HEK293 (cell line): Measurements from ENCODE around the gene FIBCD1.
A peak's percentile ranks its signal among the peaks of the same experiment; 100 is the strongest.

Experiments
- CTCF ChIA-PET: fragments of 350-600 bp; formaldehyde crosslinking; extraction: SDS; loops from one replicate; lab custom pipeline; 2021; ENCODE audit warnings: antibody characterized with exemption; lab: Yijun Ruan, JAX
- POLR2A ChIA-PET: fragments of 300-600 bp; formaldehyde crosslinking; extraction: SDS; loops from one replicate; lab custom pipeline; 2020; ENCODE audit warnings: antibody characterized with exemption, inconsistent platforms; lab: Yijun Ruan, JAX
- H3K27ac ChIP-seq: fragments of 200-500 bp; sonication (Bioruptor generic); 2 replicates; pipeline ENCODE4 v1.5.1; 2014; ENCODE audit warnings: low read depth, low read length, control low read depth, inconsistent platforms; ENCODE audit errors: extremely low read depth
- H3K36me3 ChIP-seq, 2 experiments: fragments of 200-500 bp in 1 of 2; sonication (Bioruptor generic) in 1 of 2; 1 replicate in 1 of 2; 2 replicates in 1 of 2; pipeline ENCODE4 v1.5.1; 2014 to 2017; ENCODE audit warnings: inconsistent platforms in 2 of 2, low read length in 2 of 2; ENCODE audit not compliant: control insufficient read depth in 2 of 2, insufficient read depth in 1 of 2
- H3K4me1 ChIP-seq: fragments of 200-500 bp; sonication (Bioruptor generic); 2 replicates; pipeline ENCODE4 v1.5.1; 2014; ENCODE audit warnings: mild to moderate bottlenecking, low read length, inconsistent platforms; ENCODE audit not compliant: control insufficient read depth, insufficient read depth
- H3K4me3 ChIP-seq: 2 replicates; pipeline ENCODE4 v1.5.1; 2011; ENCODE audit warnings: low read depth, mild to moderate bottlenecking, control low read depth, low read length, moderate library complexity
- H3K9me3 ChIP-seq: fragments of 200-500 bp; sonication (Bioruptor generic); 2 replicates; pipeline ENCODE4 v1.5.1; 2014; ENCODE audit warnings: low read depth, low read length, inconsistent platforms; ENCODE audit not compliant: control insufficient read depth, insufficient read depth
- CTCF ChIP-seq: fragments of 450-650 bp; formaldehyde crosslinking; IDR thresholded peaks from 2 replicates; pipeline ENCODE4 v1.5.1; 2016; ENCODE audit warnings: missing biosample characterization, missing genetic modification characterization
- HOXA7 ChIP-seq: sonication (generic); formaldehyde crosslinking; IDR thresholded peaks from 2 replicates; pipeline ENCODE4 v1.8.1; 2022; ENCODE audit warnings: missing genetic modification reagents, borderline replicate concordance
- HOXC10 ChIP-seq: sonication (generic); formaldehyde crosslinking; IDR thresholded peaks from 2 replicates; pipeline ENCODE4 v1.8.1; 2023; ENCODE audit warnings: mild to moderate bottlenecking, missing genetic modification reagents
- HOXD13 ChIP-seq: sonication (generic); formaldehyde crosslinking; IDR thresholded peaks from 2 replicates; pipeline ENCODE4 v1.8.0; 2022; ENCODE audit warnings: missing genetic modification reagents, borderline replicate concordance
- KLF16 ChIP-seq: fragments of 450-650 bp; formaldehyde crosslinking; IDR thresholded peaks from 2 replicates; pipeline ENCODE4 v1.5.1; 2017; ENCODE audit warnings: missing biosample characterization, missing genetic modification characterization
- KLF8 ChIP-seq: fragments of 450-650 bp; formaldehyde crosslinking; IDR thresholded peaks from 2 replicates; pipeline ENCODE4 v1.5.1; 2016; ENCODE audit warnings: missing biosample characterization, missing genetic modification characterization
- OSR2 ChIP-seq: fragments of 450-650 bp; formaldehyde crosslinking; IDR thresholded peaks from 2 replicates; pipeline ENCODE4 v1.5.1; 2016; ENCODE audit warnings: missing biosample characterization, missing genetic modification characterization
- REPIN1 ChIP-seq: fragments of 450-650 bp; formaldehyde crosslinking; IDR thresholded peaks from 2 replicates; pipeline ENCODE4 v1.5.1; 2017; ENCODE audit warnings: missing biosample characterization, missing genetic modification characterization, low read depth
- ZNF112 ChIP-seq: fragments of 450-650 bp; formaldehyde crosslinking; IDR thresholded peaks from 2 replicates; pipeline ENCODE4 v1.5.0; 2017; ENCODE audit warnings: missing biosample characterization, missing genetic modification characterization
- ZNF202 ChIP-seq: fragments of 450-650 bp; formaldehyde crosslinking; IDR thresholded peaks from 2 replicates; pipeline ENCODE4 v1.5.1; 2016; ENCODE audit warnings: missing biosample characterization, missing genetic modification characterization, borderline replicate concordance
- ZNF211 ChIP-seq: fragments of 450-650 bp; formaldehyde crosslinking; IDR thresholded peaks from 2 replicates; pipeline ENCODE4 v1.5.1; 2016; ENCODE audit warnings: low read depth, missing biosample characterization, missing genetic modification characterization
- ZNF473 ChIP-seq: fragments of 450-650 bp; formaldehyde crosslinking; IDR thresholded peaks from 2 replicates; pipeline ENCODE4 v1.5.1; 2017; ENCODE audit warnings: missing biosample characterization, missing genetic modification characterization
- ZNF530 ChIP-seq: fragments of 450-650 bp; formaldehyde crosslinking; IDR thresholded peaks from 2 replicates; pipeline ENCODE4 v1.5.1; 2016; ENCODE audit warnings: low read depth, missing biosample characterization, missing genetic modification characterization
- ZNF549 ChIP-seq: fragments of 450-650 bp; IDR thresholded peaks from 2 replicates; pipeline ENCODE4 v1.5.1; 2018; ENCODE audit warnings: missing biosample characterization, missing genetic modification characterization, mild to moderate bottlenecking, inconsistent platforms, moderate library complexity
- ZNF555 ChIP-seq: fragments of 450-650 bp; formaldehyde crosslinking; conservative IDR thresholded peaks from 2 replicates; pipeline ENCODE4 v1.5.1; 2017; ENCODE audit warnings: missing biosample characterization, mild to moderate bottlenecking, missing genetic modification characterization, inconsistent platforms
- ZNF654 ChIP-seq: fragments of 450-650 bp; formaldehyde crosslinking; IDR thresholded peaks from 2 replicates; pipeline ENCODE4 v1.5.1; 2016; ENCODE audit warnings: low read depth, missing biosample characterization, missing genetic modification characterization
- ZNF768 ChIP-seq: fragments of 450-650 bp; formaldehyde crosslinking; IDR thresholded peaks from 2 replicates; pipeline ENCODE4 v1.5.1; 2018; ENCODE audit warnings: missing biosample characterization, mild to moderate bottlenecking, missing genetic modification characterization
- TF ChIP-seq, protein P1 (sequence below): fragments of 450-650 bp; formaldehyde crosslinking; IDR thresholded peaks from 2 replicates; pipeline ENCODE4 v1.5.1; 2017; ENCODE audit warnings: missing biosample characterization, missing genetic modification characterization
- TF ChIP-seq, protein P2 (sequence below): fragments of 450-650 bp; formaldehyde crosslinking; optimal IDR thresholded peaks from 2 replicates; pipeline ENCODE3; 2016; ENCODE audit warnings: missing biosample characterization, mild to moderate bottlenecking, missing genetic modification characterization

Gene FIBCD1

DNA sequence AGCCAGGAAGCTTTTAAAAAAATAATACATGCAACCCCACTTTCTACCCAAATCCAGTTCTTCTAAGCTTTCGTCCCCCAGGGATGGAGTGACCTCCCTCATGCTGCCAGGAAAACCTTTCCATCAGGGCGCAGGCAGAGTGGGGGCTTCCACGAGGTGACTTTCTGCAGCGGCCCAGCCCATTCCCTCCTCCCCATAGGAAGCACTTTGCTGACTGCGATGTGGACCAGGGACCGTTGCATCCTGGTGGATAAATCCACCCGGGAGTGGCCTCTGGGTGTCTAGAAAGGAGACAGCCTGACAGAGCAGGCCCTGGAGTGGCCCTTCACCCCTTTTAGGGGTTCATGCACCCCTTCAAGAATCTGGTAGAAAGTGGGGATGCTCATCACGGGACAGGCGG lies 44.0 kb downstream of the FIBCD1 start:
- TF ChIP-seq ZNF473 (tag by site-specific recombination) (no peak), KLF16 (tag by site-specific recombination) (no peak), ZNF211 (tag by site-specific recombination) (no peak), ZNF555 (tag by site-specific recombination) (no peak), REPIN1 (tag by site-specific recombination) (no peak), ZNF202 (tag by site-specific recombination) (no peak), HOXD13 (CRISPR knock-in tag) (no peak), ZNF549 (tag by site-specific recombination) (no peak), HOXC10 (CRISPR knock-in tag) (no peak)
- TF ChIP-seq, protein P1, sequence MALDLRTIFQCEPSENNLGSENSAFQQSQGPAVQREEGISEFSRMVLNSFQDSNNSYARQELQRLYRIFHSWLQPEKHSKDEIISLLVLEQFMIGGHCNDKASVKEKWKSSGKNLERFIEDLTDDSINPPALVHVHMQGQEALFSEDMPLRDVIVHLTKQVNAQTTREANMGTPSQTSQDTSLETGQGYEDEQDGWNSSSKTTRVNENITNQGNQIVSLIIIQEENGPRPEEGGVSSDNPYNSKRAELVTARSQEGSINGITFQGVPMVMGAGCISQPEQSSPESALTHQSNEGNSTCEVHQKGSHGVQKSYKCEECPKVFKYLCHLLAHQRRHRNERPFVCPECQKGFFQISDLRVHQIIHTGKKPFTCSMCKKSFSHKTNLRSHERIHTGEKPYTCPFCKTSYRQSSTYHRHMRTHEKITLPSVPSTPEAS (tag by site-specific recombination) = no peak
- TF ChIP-seq, all 188 proteins: peak for 0
- POLR2A ChIA-PET = no interaction called here
- Histone ChIP-seq H3K4me3 (no peak overlapping the region), H3K36me3 (peaks cover 0 to 32% of the 10 kb centered on the region in 2 experiments; a peak in 1 of 3 replicates), H3K9me3 (no peaks in the 10 kb centered on the region), H3K27ac (no peak overlapping the region), H3K4me1 (no peaks in the 10 kb centered on the region)
- CTCF ChIA-PET = interaction anchor here (0.6 to 2.9 kb wide), 7 partner anchors 25 to 196 kb away, joined by 3 to 13 read pairs (median 7); partner anchors contain the start of gene ABL1

- peaks cover 0 to 36% of the 10 kb centered on the region in 2 experiments; a peak in 1 of 3 replicates for H3K36me3 ChIP-seq
- no peaks in the 10 kb centered on the region for H3K4me1 ChIP-seq
- no peaks in the 10 kb centered on the region for H3K9me3 ChIP-seq
- H3K27ac ChIP-seq = no peak overlapping the region
- ChIA-PET POLR2A (interaction anchor here (0.6 kb wide), 1 partner anchor 34 kb away, joined by 10 read pairs; no protein-coding TSS in a partner anchor), CTCF (interaction anchor here (0.6 to 2.9 kb wide), 7 partner anchors 25 to 196 kb away, joined by 3 to 13 read pairs (median 7); partner anchors contain the start of gene ABL1)
- no peak overlapping the region for H3K4me3 ChIP-seq
- no peak for TF ChIP-seq KLF8 (tag by site-specific recombination)
- no peak for TF ChIP-seq ZNF530
- no peak for TF ChIP-seq HOXA7 (CRISPR knock-in tag)
- no peak for TF ChIP-seq ZNF211 (tag by site-specific recombination)
- no peak for TF ChIP-seq OSR2 (tag by site-specific recombination)
- TF ChIP-seq, protein P2, sequence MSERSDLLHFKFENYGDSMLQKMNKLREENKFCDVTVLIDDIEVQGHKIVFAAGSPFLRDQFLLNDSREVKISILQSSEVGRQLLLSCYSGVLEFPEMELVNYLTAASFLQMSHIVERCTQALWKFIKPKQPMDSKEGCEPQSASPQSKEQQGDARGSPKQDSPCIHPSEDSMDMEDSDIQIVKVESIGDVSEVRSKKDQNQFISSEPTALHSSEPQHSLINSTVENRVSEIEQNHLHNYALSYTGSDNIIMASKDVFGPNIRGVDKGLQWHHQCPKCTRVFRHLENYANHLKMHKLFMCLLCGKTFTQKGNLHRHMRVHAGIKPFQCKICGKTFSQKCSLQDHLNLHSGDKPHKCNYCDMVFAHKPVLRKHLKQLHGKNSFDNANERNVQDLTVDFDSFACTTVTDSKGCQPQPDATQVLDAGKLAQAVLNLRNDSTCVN (tag by site-specific recombination) = no peak
- TF ChIP-seq ZNF112 (tag by site-specific recombination) = no peak
- TF ChIP-seq, all 188 proteins: peak for 0
Observed at GRCh38 chr9:130894546-130894945, 44.5 kb downstream of the FIBCD1 start.

GRCh38 chr9:130893341-130894101 lies 45.5 kb downstream of the FIBCD1 start:
- Histone ChIP-seq H3K36me3 (peaks cover 0 to 41% of the 10 kb centered on the region in 2 experiments; a peak in 1 of 3 replicates), H3K27ac (no peak overlapping the region), H3K4me3 (no peak overlapping the region)
- POLR2A ChIA-PET = interaction anchor here (1.0 kb wide), 1 partner anchor 46 kb away, joined by 3 read pairs; no protein-coding TSS in a partner anchor
- CTCF ChIA-PET = interaction anchor here (0.6 to 2.9 kb wide), 12 partner anchors 24 to 211 kb away, joined by 3 to 13 read pairs (median 6); no protein-coding TSS in a partner anchor
- 0 out of 2 replicates have a peak, but pooled peaks have one; percentile 4 for TF ChIP-seq ZNF654 (tag by site-specific recombination)
- no peak for TF ChIP-seq ZNF768 (tag by site-specific recombination)
- peak; percentile 53 for TF ChIP-seq CTCF
- TF ChIP-seq, all 188 proteins: peak for 2
- no peaks in the 10 kb centered on the region for H3K4me1 ChIP-seq
- no peaks in the 10 kb centered on the region for H3K9me3 ChIP-seq
